Measurements from ENCODE around the gene RTN4RL1.

The RTN4RL1 gene

DNA sequence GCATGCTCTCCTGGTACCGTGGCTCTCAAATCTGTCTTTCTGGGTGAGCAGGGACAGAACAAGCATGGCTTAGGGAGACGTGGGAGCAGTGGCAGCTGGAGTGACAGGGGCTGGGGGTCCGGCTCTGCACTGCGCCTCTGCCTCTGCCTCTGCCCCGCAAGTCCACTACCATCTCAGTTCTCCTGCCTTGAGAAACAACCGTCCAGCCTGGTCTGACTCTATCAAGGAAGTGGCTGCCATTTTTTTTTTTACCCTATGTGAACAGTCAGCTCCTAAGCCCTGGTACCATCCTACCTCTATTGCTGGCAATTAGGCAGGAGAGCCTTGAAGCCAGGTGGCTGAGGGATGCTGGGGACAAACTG lies 45.9 kb upstream of the RTN4RL1 start:
- Histone ChIP-seq H3K27me3 (ENCODE audit: low read length) (no peaks in the 10 kb centered on the region), H3K27ac (ENCODE audit: low read depth, low read length) (no peak overlapping the region)

DNA sequence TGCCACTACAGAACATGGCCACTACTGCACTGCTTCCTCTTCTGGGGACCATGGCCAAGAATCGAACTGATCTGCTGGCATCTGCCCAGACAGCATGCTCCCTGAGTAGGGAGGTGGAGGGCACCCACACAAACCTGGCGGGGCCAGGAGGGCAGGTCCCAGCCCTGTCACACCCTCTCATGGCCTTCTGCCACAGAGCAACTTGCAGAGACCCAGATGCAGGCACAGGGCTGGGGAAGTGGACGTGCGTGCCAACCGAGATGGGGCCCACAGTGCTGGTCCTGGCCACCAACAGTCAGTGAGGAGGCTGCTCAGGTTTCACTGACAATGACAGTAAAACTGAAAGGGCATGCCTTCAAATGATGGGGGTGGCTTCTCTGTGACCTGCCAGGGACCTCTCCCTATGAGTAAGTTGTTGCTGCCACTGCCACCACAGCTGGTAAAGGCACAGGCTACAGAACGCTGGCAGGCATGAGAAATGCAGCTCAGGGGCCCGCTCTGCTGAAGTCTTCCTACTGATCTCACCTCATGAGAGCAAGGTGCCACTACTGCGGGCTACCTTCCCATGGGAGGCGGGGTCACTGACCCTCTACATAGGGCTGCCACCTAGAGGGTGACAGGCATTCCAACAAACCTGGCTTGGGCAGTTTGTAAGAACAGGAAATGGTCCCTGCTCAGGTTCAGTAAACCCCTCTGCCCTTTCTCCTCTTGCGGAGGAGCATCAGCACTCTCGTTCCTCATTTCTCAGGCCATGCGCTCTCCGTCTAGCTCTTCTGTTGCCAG lies 45.3 kb upstream of the RTN4RL1 start:
- no peak overlapping the region for H2AFZ ChIP-seq (ENCODE audit: low read depth, low read length, severe bottlenecking)
- H3K9ac ChIP-seq (ENCODE audit: low read length): no peak overlapping the region
- no peaks in the 10 kb centered on the region for H3K9me3 ChIP-seq (ENCODE audit: insufficient read depth, low read length)
- no peak overlapping the region for H3K4me3 ChIP-seq (ENCODE audit: insufficient read depth, low read length, poor library complexity, severe bottlenecking)
- no peaks in the 10 kb centered on the region for H3K36me3 ChIP-seq (ENCODE audit: low read length)
- no peaks in the 10 kb centered on the region for H3F3A ChIP-seq (ENCODE audit: insufficient read depth)
- no peaks in the 10 kb centered on the region for H3K79me2 ChIP-seq (ENCODE audit: insufficient read depth, low read length)
- no peaks in the 10 kb centered on the region for H4K20me1 ChIP-seq (ENCODE audit: low read depth, low read length)
- no peak overlapping the region for H3K27ac ChIP-seq (ENCODE audit: low read depth, low read length)
- no peaks in the 10 kb centered on the region for H3K9me2 ChIP-seq (replicated peaks; ENCODE audit: insufficient read depth, low read length)
- no peaks in the 10 kb centered on the region for H3K27me3 ChIP-seq (ENCODE audit: low read length)
- H3K4me2 ChIP-seq (ENCODE audit: low read depth, low read length, poor library complexity, severe bottlenecking): no peak overlapping the region
- TF ChIP-seq EZH2phosphoT487 (conservative IDR thresholded peaks at IDR 0.05; ENCODE audit: low read length): no peak
- TF ChIP-seq, protein P1, sequence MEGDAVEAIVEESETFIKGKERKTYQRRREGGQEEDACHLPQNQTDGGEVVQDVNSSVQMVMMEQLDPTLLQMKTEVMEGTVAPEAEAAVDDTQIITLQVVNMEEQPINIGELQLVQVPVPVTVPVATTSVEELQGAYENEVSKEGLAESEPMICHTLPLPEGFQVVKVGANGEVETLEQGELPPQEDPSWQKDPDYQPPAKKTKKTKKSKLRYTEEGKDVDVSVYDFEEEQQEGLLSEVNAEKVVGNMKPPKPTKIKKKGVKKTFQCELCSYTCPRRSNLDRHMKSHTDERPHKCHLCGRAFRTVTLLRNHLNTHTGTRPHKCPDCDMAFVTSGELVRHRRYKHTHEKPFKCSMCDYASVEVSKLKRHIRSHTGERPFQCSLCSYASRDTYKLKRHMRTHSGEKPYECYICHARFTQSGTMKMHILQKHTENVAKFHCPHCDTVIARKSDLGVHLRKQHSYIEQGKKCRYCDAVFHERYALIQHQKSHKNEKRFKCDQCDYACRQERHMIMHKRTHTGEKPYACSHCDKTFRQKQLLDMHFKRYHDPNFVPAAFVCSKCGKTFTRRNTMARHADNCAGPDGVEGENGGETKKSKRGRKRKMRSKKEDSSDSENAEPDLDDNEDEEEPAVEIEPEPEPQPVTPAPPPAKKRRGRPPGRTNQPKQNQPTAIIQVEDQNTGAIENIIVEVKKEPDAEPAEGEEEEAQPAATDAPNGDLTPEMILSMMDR (IDR thresholded peaks at IDR 0.05; ENCODE audit: insufficient read depth, low read length, poor library complexity, severe bottlenecking): no peak

More for the DNA sequence above, 45.9 kb upstream of the RTN4RL1 start:
- TF ChIP-seq EZH2phosphoT487 (conservative IDR thresholded peaks at IDR 0.05; ENCODE audit: low read length): no peak
- TF ChIP-seq, protein P1 (IDR thresholded peaks at IDR 0.05; ENCODE audit: insufficient read depth, low read length, poor library complexity, severe bottlenecking): no peak
- Histone ChIP-seq H4K20me1 (ENCODE audit: low read depth, low read length) (no peaks in the 10 kb centered on the region), H3K36me3 (ENCODE audit: low read length) (no peaks in the 10 kb centered on the region), H2AFZ (ENCODE audit: low read depth, low read length, severe bottlenecking) (no peak overlapping the region), H3K9ac (ENCODE audit: low read length) (no peak overlapping the region), H3F3A (ENCODE audit: insufficient read depth) (no peaks in the 10 kb centered on the region), H3K9me2 (replicated peaks; ENCODE audit: insufficient read depth, low read length) (no peaks in the 10 kb centered on the region), H3K4me2 (ENCODE audit: low read depth, low read length, poor library complexity, severe bottlenecking) (no peak overlapping the region), H3K79me2 (ENCODE audit: insufficient read depth, low read length) (no peaks in the 10 kb centered on the region), H3K9me3 (ENCODE audit: insufficient read depth, low read length) (no peaks in the 10 kb centered on the region), H3K4me3 (ENCODE audit: insufficient read depth, low read length, poor library complexity, severe bottlenecking) (no peak overlapping the region)

DNA sequence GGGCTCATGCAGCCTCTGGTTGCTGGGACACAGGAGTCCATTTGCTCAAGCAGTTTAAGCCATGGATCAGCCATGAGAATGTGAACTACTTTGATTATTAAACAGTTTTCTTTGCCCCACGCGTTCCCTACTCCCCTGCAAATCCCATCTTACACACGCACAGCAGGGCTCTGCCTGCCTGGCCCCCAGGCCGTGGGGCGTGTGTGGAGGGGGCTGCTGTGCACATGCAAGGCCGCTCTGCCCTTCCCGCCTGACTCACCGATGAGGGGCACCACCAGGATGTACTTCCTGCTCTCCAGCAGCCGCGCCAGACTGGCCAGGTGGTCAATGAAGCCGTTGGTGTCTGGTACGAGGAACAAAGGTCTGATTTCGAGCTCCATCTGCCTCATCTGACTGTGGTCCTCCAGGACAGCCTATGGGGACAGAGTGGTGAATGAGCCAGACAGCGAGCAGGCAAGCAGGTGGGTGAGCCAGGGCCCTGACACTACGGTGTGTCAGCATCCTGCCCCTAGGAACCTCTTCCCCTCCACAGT lies 43.5 kb upstream of the RTN4RL1 start:
- no peak overlapping the region for H2AFZ ChIP-seq (ENCODE audit: low read depth, low read length, severe bottlenecking)
- H3K9ac ChIP-seq (ENCODE audit: low read length): no peak overlapping the region
- H3K27me3 ChIP-seq (ENCODE audit: low read length): no peaks in the 10 kb centered on the region
- H3K79me2 ChIP-seq (ENCODE audit: insufficient read depth, low read length): no peaks in the 10 kb centered on the region
- no peak overlapping the region for H3K27ac ChIP-seq (ENCODE audit: low read depth, low read length)
- H4K20me1 ChIP-seq (ENCODE audit: low read depth, low read length): no peaks in the 10 kb centered on the region
- TF ChIP-seq, protein P1 (IDR thresholded peaks at IDR 0.05; ENCODE audit: insufficient read depth, low read length, poor library complexity, severe bottlenecking): no peak
- no peak for TF ChIP-seq EZH2phosphoT487 (conservative IDR thresholded peaks at IDR 0.05; ENCODE audit: low read length)
- H3K4me3 ChIP-seq (ENCODE audit: insufficient read depth, low read length, poor library complexity, severe bottlenecking): no peak overlapping the region
- H3F3A ChIP-seq (ENCODE audit: insufficient read depth): no peaks in the 10 kb centered on the region
- no peaks in the 10 kb centered on the region for H3K36me3 ChIP-seq (ENCODE audit: low read length)
- no peaks in the 10 kb centered on the region for H3K9me2 ChIP-seq (replicated peaks; ENCODE audit: insufficient read depth, low read length)
- no peaks in the 10 kb centered on the region for H3K9me3 ChIP-seq (ENCODE audit: insufficient read depth, low read length)
- no peak overlapping the region for H3K4me2 ChIP-seq (ENCODE audit: low read depth, low read length, poor library complexity, severe bottlenecking)

All from SU-DHL-6 (cell line).